CD4-positive, alpha-beta T cell treated with Interleukin-4 for 1 hour (primary cell): ENCODE measurements around the gene HSF5.

Experiments used
- DNase-seq, 2 donors: peaks; one replicate each; pipeline ENCODE4 v3.0.0-alpha.2; 2020 to 2022

The HSF5 gene

DNA sequence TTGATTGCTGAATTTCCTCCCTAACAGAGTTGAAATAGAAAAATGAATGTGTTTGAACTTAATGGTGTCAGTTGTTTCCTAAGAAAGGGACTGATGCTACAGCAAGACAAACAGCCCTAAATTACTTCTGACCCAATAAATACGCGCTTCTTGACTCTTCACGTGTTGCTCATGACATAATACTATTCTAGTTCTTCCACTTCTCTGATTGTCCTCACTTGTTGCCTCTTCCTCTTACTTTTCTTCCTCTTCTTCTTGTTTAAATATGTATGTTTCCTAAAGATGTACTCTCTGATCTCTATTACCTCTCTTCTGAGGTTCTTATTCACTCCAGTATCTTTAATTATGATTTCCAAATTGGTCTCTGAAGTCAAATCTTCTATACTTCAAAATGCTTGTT lies 103.3 kb downstream of the HSF5 start:
- DNase-seq = no peak

DNA sequence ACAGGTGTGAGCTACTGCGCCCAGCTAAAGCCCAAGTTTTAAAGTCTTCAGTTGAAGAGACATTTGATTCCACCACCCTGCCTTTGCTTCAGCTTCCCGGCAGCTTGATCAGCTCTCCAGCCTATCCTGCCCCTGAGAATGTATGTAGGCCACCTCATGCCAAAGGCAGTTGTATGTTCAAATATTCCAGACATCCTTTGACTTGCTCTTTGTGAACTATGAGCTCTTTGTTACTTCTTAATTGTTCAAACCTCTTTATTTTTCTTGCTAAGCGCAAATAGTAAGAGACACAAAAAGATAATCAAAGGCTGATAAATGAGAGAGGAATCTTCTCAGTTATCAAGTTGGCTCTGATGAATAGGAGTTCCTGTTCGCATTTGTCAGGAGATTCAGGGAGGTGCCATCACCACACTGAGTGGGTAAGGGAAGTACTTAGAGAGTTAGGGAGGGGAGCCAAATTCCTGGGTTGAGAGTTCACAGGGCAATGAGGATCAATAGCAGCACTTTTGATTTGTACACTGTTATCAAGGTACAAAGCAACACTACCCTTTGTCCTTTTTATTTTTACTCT lies 104.2 kb downstream of the HSF5 start:
- no peak for DNase-seq

DNA sequence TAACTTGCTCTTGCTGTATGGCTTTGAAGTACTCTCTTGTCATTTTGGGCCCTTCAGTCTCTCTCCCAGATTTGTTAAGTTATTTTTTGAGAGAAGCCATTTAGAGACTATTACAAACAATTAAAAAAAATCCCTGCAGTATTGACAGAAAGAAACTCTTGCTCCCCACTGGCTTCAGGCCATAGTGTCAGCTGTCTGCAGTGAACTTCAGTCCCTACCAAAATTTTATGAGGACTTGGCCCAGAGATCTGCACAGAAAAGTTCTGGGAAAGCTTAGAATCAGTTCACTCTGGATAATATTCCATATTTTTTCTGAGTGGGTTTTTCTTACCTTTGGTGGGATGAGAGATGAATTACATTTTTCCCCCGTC lies 105.4 kb downstream of the HSF5 start:
- no peak for DNase-seq

GRCh38 chr17:58382108-58382871 lies 105.9 kb downstream of the HSF5 start:
- DNase-seq = peak in 1 of 2 donors; percentile 14

DNA sequence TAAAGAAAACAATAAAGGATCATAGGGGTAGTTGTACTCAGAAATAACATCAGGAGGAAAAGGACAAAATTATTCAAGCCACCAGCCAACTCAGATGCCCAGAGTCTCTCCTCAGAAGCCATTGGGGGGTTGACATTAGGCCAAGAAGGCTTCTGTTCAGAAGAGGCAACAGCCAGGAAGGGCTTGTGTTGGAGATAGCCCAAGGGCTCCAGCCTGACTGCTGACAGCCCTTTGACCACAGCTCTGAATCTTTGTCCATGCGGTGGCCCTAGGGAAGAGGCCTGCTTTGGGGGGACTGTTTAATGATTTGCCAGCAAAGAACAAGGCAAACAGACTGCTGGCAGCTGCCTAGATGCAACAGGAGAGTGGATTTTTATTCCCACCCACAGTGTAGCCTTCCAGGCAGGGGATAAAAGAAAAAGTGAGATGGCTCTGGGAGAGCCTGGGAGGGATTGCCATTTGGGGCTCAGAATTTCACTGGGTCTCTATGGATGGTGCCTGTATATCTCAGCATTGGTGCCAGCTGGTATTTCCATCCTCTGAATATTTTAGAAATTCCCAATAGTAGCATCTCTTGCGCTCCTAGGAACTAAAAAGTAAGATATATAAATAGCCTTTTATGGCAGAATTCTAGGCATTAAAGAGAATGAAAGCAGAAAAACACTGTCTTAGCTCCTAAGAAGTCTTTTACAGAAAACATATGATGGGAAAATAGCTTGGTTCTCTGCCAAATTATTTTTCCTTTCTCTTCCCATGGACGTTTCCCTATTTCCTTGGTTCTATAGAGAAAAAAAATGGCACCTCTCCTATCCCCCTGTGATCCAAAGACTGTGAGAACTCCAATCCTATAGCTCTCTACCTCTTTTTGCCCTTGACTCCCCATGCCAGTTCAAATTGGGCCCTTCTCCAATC lies 106.8 kb downstream of the HSF5 start:
- no peak for DNase-seq

- DNase-seq = no peak
Measured at GRCh38 chr17:58380207-58381123, 107.7 kb downstream of the HSF5 start.

DNA sequence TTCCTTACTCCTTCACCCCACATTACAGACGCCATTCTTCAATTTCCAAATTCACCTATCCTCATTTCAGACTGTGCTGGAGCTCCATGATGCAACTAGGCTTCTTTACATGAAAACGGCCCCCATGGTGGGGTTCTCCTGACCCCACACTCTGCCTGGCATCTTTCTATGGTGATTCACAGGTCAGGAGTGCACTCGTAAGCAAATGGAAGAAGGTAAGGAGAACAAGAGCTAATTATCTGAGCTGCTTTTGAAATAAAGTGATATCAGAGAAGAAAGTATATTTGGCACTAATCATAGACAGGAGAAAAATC lies 108.7 kb downstream of the HSF5 start:
- DNase-seq = no peak

DNA sequence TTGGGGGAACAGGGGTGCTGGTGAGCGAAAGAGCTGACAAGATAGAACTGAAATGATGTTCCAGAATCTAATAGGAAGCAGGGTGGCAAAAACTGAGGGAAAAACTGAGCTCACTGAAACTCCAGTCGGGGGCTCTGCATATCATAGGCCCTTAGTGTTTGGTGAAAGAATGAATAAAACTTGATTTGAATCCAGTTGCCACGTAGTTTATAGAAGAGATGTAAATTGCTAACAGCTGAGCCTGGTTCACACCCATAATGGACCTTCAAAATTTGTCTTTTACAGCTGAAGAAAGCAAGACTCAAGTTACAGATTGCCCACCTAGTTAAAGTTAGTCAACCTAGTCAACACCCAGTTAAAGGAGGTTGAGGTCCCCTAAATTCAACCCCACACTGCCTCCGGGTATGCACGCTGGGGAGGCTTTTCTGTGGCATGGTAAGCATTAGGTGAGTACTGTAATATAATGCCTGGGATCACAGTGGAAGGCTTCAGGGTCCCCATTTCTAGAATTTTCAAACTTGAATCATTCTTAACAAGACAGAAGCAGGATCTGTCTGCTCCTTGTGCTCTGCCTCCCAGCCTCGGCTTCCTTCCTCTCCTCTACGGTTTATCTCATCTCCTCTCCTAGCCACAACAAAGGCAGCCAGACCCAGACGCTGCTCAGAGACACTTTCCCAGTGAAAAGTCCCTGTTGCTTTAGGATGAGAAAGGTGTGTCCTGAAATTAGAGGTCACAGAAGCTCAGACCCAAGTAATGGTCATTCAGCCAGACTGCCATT lies 109.3 kb downstream of the HSF5 start:
- DNase-seq = peak in 1 of 2 donors; percentile 17

DNA sequence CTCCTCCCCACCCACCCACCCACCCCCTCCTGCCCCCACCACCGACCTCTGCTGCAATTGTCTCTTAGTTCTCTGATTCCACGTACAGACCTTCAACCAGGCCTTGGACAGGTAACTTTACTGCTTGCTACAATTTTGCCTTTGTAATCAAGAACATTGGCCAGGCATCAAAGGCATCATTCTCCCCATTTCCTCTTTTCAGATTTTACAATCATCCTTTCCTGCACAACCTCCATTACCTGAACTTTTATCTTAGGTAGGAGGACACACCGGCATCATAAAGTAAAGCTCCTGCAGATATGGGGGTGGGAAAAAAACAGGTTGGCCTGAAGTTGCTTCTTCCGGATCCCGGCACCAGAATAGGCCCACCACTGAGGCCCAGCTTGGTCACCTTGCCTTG lies 110.5 kb downstream of the HSF5 start:
- no peak for DNase-seq

- no peak for DNase-seq
Measured at GRCh38 chr17:58377093-58377601, 111.1 kb downstream of the HSF5 start.

DNA sequence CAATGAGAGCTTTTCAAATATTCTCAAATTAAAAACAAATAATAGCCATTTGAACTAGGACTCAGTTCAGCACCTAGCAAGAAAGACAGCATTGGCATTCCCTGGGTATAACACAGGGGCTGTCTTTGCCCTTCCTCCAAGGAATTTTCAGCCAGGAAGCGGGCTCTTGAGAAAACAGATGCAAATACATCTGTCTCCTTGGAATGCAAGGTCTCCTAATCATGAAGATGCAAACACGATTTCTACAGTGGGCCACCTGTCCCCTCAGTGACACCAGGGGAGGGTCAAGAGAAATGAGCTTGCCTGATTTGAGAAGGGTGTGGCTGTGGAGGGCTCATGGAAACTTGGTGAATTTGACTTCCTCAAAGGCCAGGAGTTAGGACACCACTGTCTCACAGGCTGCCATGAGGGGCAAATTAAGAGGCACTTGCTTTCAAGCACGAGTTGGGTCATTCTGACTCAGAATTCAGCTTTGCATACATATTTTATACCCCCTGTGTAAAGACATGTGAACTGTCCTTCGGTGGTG lies 111.7 kb downstream of the HSF5 start:
- no peak for DNase-seq

GRCh38 chr17:58375811-58376210 lies 112.4 kb downstream of the HSF5 start:
- no peak for DNase-seq

DNA sequence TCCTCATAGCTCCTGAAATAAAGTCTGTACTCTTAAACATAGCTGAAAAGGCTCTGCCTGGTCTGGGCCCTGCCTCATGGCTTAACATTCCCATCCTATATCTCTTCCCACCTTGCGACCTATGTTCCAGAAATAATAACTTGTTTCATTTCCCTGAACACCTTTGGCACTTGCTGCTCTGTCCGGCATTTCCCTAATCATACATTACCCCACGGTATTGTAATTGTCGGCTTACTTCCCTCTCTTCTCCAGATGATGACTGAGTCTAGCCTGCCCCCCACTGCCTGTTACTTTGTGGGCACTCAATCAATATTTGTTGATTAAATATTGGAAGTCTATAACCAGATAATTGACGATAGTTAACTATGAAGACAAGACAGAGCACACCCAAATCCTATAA lies 113.0 kb downstream of the HSF5 start:
- DNase-seq = no peak

DNA sequence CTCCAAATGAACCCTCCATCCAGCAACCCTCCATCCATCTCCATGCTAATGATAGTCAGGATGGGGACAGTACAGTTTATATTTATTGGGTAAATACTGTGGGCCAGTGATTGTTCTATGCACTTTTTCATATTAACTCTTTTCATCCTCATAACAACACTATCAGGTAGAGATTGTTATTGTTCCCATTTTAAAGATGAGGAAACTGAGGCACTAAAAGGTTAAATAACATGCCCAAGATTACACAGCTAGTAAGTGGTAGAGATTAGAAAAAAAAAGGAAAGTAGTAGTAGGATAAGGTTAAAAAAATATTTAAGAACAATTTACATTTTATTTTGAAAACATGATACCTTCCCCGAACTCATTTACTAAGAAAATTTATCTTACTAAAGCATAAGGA lies 114.3 kb downstream of the HSF5 start:
- no peak for DNase-seq

- DNase-seq = no peak
Measured at GRCh38 chr17:58373003-58373402, 115.2 kb downstream of the HSF5 start.

DNA sequence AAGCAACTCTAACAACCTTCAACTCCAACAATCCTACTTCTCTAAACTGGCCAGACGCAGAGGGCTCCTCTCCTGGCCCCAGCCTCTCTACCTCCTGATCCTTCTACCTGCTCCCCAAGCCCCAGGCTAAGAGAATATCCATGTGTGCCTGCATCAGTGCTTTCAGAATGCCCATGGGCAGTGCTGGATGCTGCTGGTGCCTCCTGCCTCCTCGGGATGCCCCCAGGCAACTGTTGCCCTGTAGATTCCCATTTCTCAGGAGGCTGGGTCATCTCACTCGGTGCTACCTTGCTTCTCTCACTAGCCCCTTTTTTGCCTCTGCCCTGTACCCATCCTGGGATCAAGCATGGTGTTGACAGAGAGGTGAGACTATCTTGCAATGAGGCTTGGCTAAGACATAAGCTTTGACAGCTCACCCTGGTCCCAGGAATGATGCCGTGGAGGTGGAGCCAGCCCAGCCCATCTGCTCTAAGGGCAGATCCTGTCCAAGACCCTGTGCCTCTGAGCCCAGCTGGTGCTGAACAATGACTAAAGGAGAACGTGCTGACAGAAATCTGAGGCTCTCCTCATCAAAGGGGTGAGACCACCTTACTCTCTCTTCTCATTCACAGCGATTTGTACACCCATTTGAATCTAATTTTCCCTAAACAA lies 116.8 kb downstream of the HSF5 start:
- DNase-seq = no peak

GRCh38 chr17:58370716-58371115 lies 117.5 kb downstream of the HSF5 start:
- DNase-seq = no peak

DNA sequence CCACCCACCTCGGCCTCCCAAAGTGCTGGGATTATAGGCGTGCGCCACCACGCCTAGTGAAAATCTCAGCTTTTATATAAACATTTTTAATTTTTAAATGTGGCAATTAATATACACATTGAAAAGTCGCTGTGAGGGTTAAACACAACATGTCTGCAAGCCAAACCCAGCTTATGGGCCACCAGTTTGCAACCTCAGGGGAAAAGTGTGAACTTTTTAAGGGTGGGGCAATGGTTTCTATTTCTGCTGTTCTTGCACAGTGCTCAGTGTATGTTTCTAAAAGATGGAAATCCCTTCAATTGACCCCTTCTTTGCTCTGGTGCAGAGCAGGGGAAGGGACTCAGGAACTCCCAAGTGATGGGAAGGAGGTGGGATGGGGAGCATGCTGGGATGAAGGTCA lies 117.9 kb downstream of the HSF5 start:
- DNase-seq = no peak
